Left lung (tissue), 10 donors: Measurements from ENCODE around the gene ARHGAP10. TPM values are rescaled to one million over a fixed set of nuclear protein-coding genes. Genes with fewer than 3 reads are reported as not detected.

Experiments
- ATAC-seq: fragments of 200-7000 bp; cut with Tn5 transposase; one replicate; pipeline ENCODE4 v1.9.1; 2020; ENCODE audit warnings: moderate library complexity
- DNase-seq, 4 donors: peaks; one replicate each; pipeline ENCODE4 v3.0.0-alpha.2; 2013 to 2020
- H3K27ac ChIP-seq, 2 donors: fragments of 200-600 bp; sonication (generic) in 1 of 2; one replicate each; pipeline versions ENCODE4 v1.5.0 to v1.8.0; 2020 to 2021
- H3K27me3 ChIP-seq, 2 donors: fragments of 200-600 bp; sonication (generic) in 1 of 2; one replicate each; pipeline versions ENCODE4 v1.5.0 to v1.8.0; 2020 to 2021
- H3K36me3 ChIP-seq, 2 donors: fragments of 200-600 bp; sonication (generic) in 1 of 2; one replicate each; pipeline versions ENCODE4 v1.5.0 to v1.8.0; 2020 to 2021
- H3K4me1 ChIP-seq, 2 donors: fragments of 200-600 bp; one replicate each; pipeline ENCODE4 v1.8.0; 2021
- H3K4me3 ChIP-seq, 2 donors: fragments of 200-600 bp; sonication (generic) in 1 of 2; one replicate each; pipeline versions ENCODE4 v1.5.0 to v1.8.0; 2020 to 2021; ENCODE audit warnings: mild to moderate bottlenecking in 1 of 2
- H3K9me3 ChIP-seq, 2 donors: fragments of 200-600 bp; sonication (generic) in 1 of 2; one replicate each; pipeline versions ENCODE4 v1.5.0 to v1.8.0; 2020 to 2021
- intact Hi-C, 2 donors: fragments of 100-400 bp; cut with DNase I; formaldehyde crosslinking; loops; one replicate each; pipeline versions ENCODE4 v1.11.2 to v1.14.2; 2022
- polyA plus RNA-seq, 6 donors: library from polyadenylated mRNA; unstranded; fragments of 120-200 nt; gene quantifications; one replicate each; pipeline ENCODE4 v1.2.1, GENCODE V29; 2013; ENCODE audit not compliant: insufficient read length in 6 of 6
- total RNA-seq, 2 donors: library from RNA; stranded (reverse); fragmentation: NEBNext Ultra II Directional; extraction: Animal tissue kit (Norgen Biotek cat#: 25700); gene quantifications; one replicate each; pipeline ENCODE4 v1.2.1, GENCODE V29; 2021
- TF ChIP-seq, protein P1 (sequence below), 2 donors: fragments of 200-600 bp; sonication (generic) in 1 of 2; IDR thresholded peaks; one replicate each; pipeline versions ENCODE4 v1.5.0 to v1.8.0; 2021; ENCODE audit warnings: antibody characterized with exemption in 2 of 2
- donor health status: DM: no; HTN: yes; CAD: no.
- donor health status: DM: no; HTN: no; CAD: no.

ARHGAP10 gene
- total and polyA plus RNA-seq, 8 donors: 11.6 to 25.4 (median 14.2) TPM

DNA sequence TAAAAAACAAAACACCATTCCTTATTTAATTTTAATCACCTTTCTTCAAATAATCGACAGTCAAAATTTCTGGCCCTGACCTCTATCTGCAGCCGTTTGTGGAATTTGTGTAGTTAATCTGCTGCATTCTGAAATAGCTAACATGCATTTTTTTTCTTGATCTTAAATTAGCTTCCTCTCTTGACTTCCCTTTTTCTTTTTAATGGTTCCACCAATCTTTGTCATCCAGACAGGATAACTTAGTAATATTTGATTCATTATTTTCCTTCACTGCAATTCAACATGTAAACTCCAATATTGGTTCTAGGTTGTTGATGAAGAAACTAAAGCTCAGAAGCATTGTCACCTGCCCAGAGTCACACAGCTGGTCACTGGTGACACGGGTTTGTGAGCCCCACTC is 77.3 kb downstream of the ARHGAP10 start:
- Histone ChIP-seq H3K4me3 (no peak overlapping the region), H3K9me3 (no peaks in the 10 kb centered on the region), H3K27me3 (no peaks in the 10 kb centered on the region), H3K36me3 (no peaks in the 10 kb centered on the region), H3K4me1 (peaks cover 0 to 20% of the 10 kb centered on the region in 2 donors), H3K27ac (no peak overlapping the region)
- DNase-seq: no peak
- no peak for ATAC-seq
- TF ChIP-seq, protein P1, sequence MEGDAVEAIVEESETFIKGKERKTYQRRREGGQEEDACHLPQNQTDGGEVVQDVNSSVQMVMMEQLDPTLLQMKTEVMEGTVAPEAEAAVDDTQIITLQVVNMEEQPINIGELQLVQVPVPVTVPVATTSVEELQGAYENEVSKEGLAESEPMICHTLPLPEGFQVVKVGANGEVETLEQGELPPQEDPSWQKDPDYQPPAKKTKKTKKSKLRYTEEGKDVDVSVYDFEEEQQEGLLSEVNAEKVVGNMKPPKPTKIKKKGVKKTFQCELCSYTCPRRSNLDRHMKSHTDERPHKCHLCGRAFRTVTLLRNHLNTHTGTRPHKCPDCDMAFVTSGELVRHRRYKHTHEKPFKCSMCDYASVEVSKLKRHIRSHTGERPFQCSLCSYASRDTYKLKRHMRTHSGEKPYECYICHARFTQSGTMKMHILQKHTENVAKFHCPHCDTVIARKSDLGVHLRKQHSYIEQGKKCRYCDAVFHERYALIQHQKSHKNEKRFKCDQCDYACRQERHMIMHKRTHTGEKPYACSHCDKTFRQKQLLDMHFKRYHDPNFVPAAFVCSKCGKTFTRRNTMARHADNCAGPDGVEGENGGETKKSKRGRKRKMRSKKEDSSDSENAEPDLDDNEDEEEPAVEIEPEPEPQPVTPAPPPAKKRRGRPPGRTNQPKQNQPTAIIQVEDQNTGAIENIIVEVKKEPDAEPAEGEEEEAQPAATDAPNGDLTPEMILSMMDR (IDR thresholded peaks at IDR 0.05): no peak
- intact Hi-C loops: no loop called here

- no peak overlapping the region for H3K27ac ChIP-seq
- TF ChIP-seq, protein P1 (IDR thresholded peaks at IDR 0.05): no peak
- H3K36me3 ChIP-seq: no peaks in the 10 kb centered on the region
- H3K4me1 ChIP-seq: peaks cover 6 to 34% of the 10 kb centered on the region in 2 donors
- H3K4me3 ChIP-seq: no peak overlapping the region
- no peaks in the 10 kb centered on the region for H3K9me3 ChIP-seq
- no peak for ATAC-seq
- intact Hi-C loops: no loop called here
- H3K27me3 ChIP-seq: no peaks in the 10 kb centered on the region
- DNase-seq: no peak
Measured at GRCh38 chr4:147811878-147812277, 80.0 kb downstream of the ARHGAP10 start.

DNA sequence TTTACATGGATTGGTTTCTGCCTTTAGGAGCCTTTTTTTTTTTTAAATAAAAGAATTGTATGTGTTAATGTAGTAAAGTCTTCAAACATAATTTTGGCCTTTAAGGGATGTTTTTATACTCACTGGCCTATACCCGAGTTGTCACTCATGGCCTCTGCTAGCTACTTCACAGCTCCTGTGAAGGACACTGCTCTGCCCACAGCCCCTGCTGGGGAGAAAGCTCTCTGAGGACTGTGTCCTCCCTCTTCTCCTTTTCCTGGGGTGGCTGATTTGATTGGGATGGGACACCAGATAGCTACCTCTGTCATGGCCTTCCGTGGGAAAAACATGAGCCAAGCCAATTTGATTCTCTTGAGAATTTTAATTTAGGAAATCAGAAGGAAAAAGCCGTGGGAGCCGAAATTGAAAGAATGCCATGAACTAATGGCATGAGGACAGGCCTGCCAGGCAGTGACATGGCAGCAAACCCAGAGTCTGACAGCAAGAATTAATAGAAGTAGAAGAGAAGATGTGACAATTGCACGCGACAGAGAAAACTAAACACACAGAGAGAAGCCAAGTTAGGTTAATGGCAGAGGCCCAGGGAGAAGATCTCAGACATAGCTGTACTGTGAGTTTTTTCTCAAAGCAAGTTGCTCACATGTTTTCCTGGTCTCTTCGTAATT is 81.4 kb downstream of the ARHGAP10 start:
- TF ChIP-seq, protein P1 (IDR thresholded peaks at IDR 0.05): no peak
- Histone ChIP-seq H3K27me3 (no peaks in the 10 kb centered on the region), H3K36me3 (no peaks in the 10 kb centered on the region), H3K4me1 (peaks cover 6 to 31% of the 10 kb centered on the region in 2 donors), H3K27ac (no peak overlapping the region), H3K9me3 (no peaks in the 10 kb centered on the region), H3K4me3 (no peak overlapping the region)
- ATAC-seq: no peak
- no peak for DNase-seq
- intact Hi-C loops: no loop called here

- no peak for DNase-seq
- H3K4me1 ChIP-seq: peaks cover 6 to 24% of the 10 kb centered on the region in 2 donors
- H3K9me3 ChIP-seq: no peaks in the 10 kb centered on the region
- H3K4me3 ChIP-seq: no peak overlapping the region
- intact Hi-C loops: no loop called here
- no peak for ATAC-seq
- H3K36me3 ChIP-seq: no peaks in the 10 kb centered on the region
- TF ChIP-seq, protein P1 (IDR thresholded peaks at IDR 0.05): no peak
- H3K27ac ChIP-seq: no peak overlapping the region
- H3K27me3 ChIP-seq: no peaks in the 10 kb centered on the region
Measured at GRCh38 chr4:147813973-147814372, 82.1 kb downstream of the ARHGAP10 start.

DNA sequence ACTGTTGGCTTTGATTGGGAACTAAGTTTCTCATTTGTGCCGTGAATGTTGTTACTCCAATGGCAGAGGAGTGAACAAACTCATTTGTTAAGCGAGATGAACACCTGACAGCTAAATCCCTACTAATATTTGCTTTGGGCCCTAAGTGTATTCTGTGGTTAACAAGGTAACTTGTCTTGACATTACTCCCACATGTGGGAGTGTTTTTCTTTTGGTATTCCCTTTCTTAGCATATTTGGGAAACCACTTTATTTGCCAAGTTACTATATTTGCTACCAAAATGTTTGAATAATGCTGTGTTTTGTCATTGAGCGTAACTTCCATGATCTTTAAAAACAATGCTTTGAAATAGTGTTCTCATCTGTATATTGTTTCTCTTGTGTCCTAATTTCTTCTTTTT is 82.5 kb downstream of the ARHGAP10 start:
- H3K9me3 ChIP-seq: no peaks in the 10 kb centered on the region
- H3K36me3 ChIP-seq: no peaks in the 10 kb centered on the region
- H3K27me3 ChIP-seq: no peaks in the 10 kb centered on the region
- no peak overlapping the region for H3K4me3 ChIP-seq
- peaks cover 6 to 22% of the 10 kb centered on the region in 2 donors for H3K4me1 ChIP-seq
- TF ChIP-seq, protein P1 (IDR thresholded peaks at IDR 0.05): no peak
- ATAC-seq: no peak
- no peak for DNase-seq
- H3K27ac ChIP-seq: no peak overlapping the region
- intact Hi-C loops: no loop called here
